HepG2 (cell line): Measurements from ENCODE around the gene FAM240A. TPM values are rescaled to one million over a fixed set of nuclear protein-coding genes. Genes with fewer than 3 reads are reported as not detected.
A peak's percentile ranks its signal among the peaks of the same experiment; 100 is the strongest.
"Not testable (repeated sequence)": the region's sequence is repeated elsewhere in the genome, so short reads cannot be mapped to it uniquely, and the experiment has no call there.

ENCODE experiments used
- ATAC-seq: fragments of 200-7000 bp; cut with Tn5 transposase; 3 replicates; pipeline ENCODE4 v1.9.1; 2020; ENCODE audit warnings: mild to moderate bottlenecking, moderate library complexity
- BruUV-seq: library from RNA; stranded (reverse); fragments of 400-500 nt; replicated peaks from 2 replicates; lab custom pipeline; 2021; lab: Mats Ljungman, UMichigan
- CTCF ChIA-PET: fragments of 300-600 bp; formaldehyde crosslinking; extraction: SDS; loops from one replicate; lab custom pipeline; 2021; ENCODE audit warnings: low total read pairs, inconsistent platforms, low intra/inter-chr PET ratio; lab: Yijun Ruan, JAX
- POLR2A ChIA-PET: fragments of 350-600 bp; sonication (Branson Sonifier 250); formaldehyde crosslinking; loops from one replicate; lab custom pipeline; 2020; ENCODE audit warnings: antibody characterized with exemption, inconsistent platforms; lab: Yijun Ruan, JAX
- DNase-seq: peaks from one replicate; pipeline ENCODE4 v3.0.0-alpha.2; 2015; ENCODE audit warnings: low spot score
- FAIRE-seq: peaks from 3 replicates; lab custom pipeline; 2011; peaks lifted over from hg19 to GRCh38; lab: Jason Lieb, UNC
- H2AFZ ChIP-seq: one replicate; pipeline ENCODE4 v1.6.1; 2011; ENCODE audit warnings: low read length, inconsistent platforms
- H3K27ac ChIP-seq: fragments of 300-600 bp; 3 replicates; pipeline ENCODE4 v1.8.0; 2011; ENCODE audit warnings: mixed run types, mild to moderate bottlenecking, mixed read lengths, low read length, inconsistent platforms; ENCODE audit not compliant: insufficient read depth; ENCODE audit errors: extremely low read length
- H3K27me3 ChIP-seq, 2 experiments: fragments of 200-600 bp in 1 of 2; 2 replicates in 1 of 2; 3 replicates in 1 of 2; pipeline versions ENCODE4 v1.6.0 to v1.8.0; 2011; ENCODE audit warnings: low read length in 2 of 2, mild to moderate bottlenecking in 2 of 2, moderate library complexity in 2 of 2, inconsistent platforms in 1 of 2; ENCODE audit not compliant: insufficient read depth in 2 of 2, control insufficient read depth in 1 of 2
- H3K36me3 ChIP-seq, 2 experiments: fragments of 200-600 bp in 1 of 2; replicated peaks in 1 of 2; 2 replicates in 1 of 2; 3 replicates in 1 of 2; pipeline versions ENCODE4 v1.5.1 to v1.8.0; 2011; ENCODE audit warnings: low read length in 2 of 2, inconsistent platforms in 1 of 2; ENCODE audit not compliant: insufficient read depth in 2 of 2, control insufficient read depth in 1 of 2
- H3K4me1 ChIP-seq: 2 replicates; pipeline ENCODE4 v1.5.1; 2012; ENCODE audit warnings: low read length, inconsistent platforms; ENCODE audit not compliant: insufficient read depth
- H3K4me2 ChIP-seq: 2 replicates; pipeline ENCODE4 v1.6.0; 2011; ENCODE audit warnings: low read depth, low read length, inconsistent platforms
- H3K4me3 ChIP-seq, 3 experiments: fragments of 200-600 bp in 1 of 3; sonication (generic), shearing (Covaris generic) in 1 of 3; replicated peaks in 1 of 3; 2 replicates each; pipeline ENCODE4 v1.5.1; 2011 to 2016; ENCODE audit warnings: low read length in 3 of 3, inconsistent platforms in 2 of 3, low read depth in 2 of 3, mild to moderate bottlenecking in 2 of 3, control low read depth in 1 of 3, mixed read lengths in 1 of 3; ENCODE audit not compliant: insufficient read depth in 1 of 3
- H3K79me2 ChIP-seq: one replicate; pipeline ENCODE4 v1.6.1; 2011; ENCODE audit warnings: low read length, inconsistent platforms; ENCODE audit not compliant: insufficient read depth
- H3K9ac ChIP-seq: 2 replicates; pipeline ENCODE4 v1.6.0; 2011; ENCODE audit warnings: mild to moderate bottlenecking, low read depth, low read length, inconsistent platforms; ENCODE audit not compliant: insufficient read depth
- H3K9me3 ChIP-seq: 2 replicates; pipeline ENCODE4 v1.5.1; 2012; ENCODE audit warnings: mild to moderate bottlenecking, low read length
- H4K20me1 ChIP-seq: 2 replicates; pipeline ENCODE4 v1.6.0; 2011; ENCODE audit warnings: inconsistent platforms, mild to moderate bottlenecking, low read length, moderate library complexity; ENCODE audit not compliant: insufficient read depth
- ARID3A ChIP-seq: IDR thresholded peaks from 2 replicates; pipeline ENCODE4 v1.6.1; 2012; ENCODE audit warnings: low read depth, low read length, improper control_type of control experiment
- ELF1 ChIP-seq: sonication (generic); formaldehyde crosslinking; IDR thresholded peaks from 2 replicates; pipeline ENCODE4 v1.4.0; 2020; ENCODE audit warnings: missing genetic modification reagents
- GABPB1 ChIP-seq: IDR thresholded peaks from 2 replicates; pipeline ENCODE4 v1.6.1; 2016; ENCODE audit warnings: mild to moderate bottlenecking, missing genetic modification reagents, moderate library complexity, missing compliant biosample characterization
- TCF7L2 ChIP-seq: IDR thresholded peaks from 2 replicates; pipeline ENCODE4 v1.6.1; 2011; ENCODE audit warnings: mild to moderate bottlenecking, low read depth, low read length, moderate library complexity
- ZFY ChIP-seq: sonication (generic); formaldehyde crosslinking; IDR thresholded peaks from 2 replicates; pipeline ENCODE4 v1.4.0; 2020; ENCODE audit warnings: missing genetic modification reagents
- ZSCAN21 ChIP-seq: sonication (generic); formaldehyde crosslinking; IDR thresholded peaks from 2 replicates; pipeline ENCODE4 v1.8.0; 2022; ENCODE audit warnings: mild to moderate bottlenecking, missing genetic modification reagents, moderate library complexity, borderline replicate concordance
- WGBS: methylation state at CpG from one replicate; pipeline ENCODE4 v1.1.6; 2017; ENCODE audit warnings: low lambda C conversion rate; 5-methylcytosine and 5-hydroxymethylcytosine counted together
- in situ Hi-C: cut with HindIII; loops from 2 replicates; pipeline ENCODE4 v1.10.0; 2017; ENCODE audit warnings: low pct_unique_long_range_greater_than_20kb; ENCODE audit not compliant: extremely low pct_ligation_motif_present
- intact Hi-C: fragments of 100-400 bp; cut with micrococcal nuclease; formaldehyde crosslinking; loops from one replicate; pipeline ENCODE4 v1.10.0; 2022; ENCODE audit not compliant: unreplicated experiment
- polyA plus RNA-seq, 8 experiments: library from polyadenylated mRNA; depleted of rRNA in 3 of 8; stranded (reverse) in 7 of 8; unstranded in 1 of 8; fragments of >200 nt; fragmentation: Illumina TruSeq in 4 of 8; extraction: Trizol in 4 of 8; gene quantifications; 2 replicates each; pipeline versions ENCODE4 v1.2.1 to v1.2.3, GENCODE V29; 2011 to 2016; ENCODE audit warnings: low read depth in 4 of 8, missing spikeins in 1 of 8, mixed read lengths in 1 of 8; ENCODE audit not compliant: insufficient read depth in 1 of 8
- total RNA-seq, 5 experiments: library from RNA; depleted of rRNA; stranded (reverse); fragments of >200 nt; fragmentation: Illumina TruSeq; extraction: Trizol; gene quantifications; 2 replicates each; pipeline ENCODE4 v1.2.3, GENCODE V29; 2016; ENCODE audit warnings: low read depth in 1 of 5
- TF ChIP-seq, protein P1 (sequence below): IDR thresholded peaks from 2 replicates; pipeline ENCODE4 v1.6.1; 2016
- TF ChIP-seq, protein P2 (sequence below): sonication (generic); formaldehyde crosslinking; conservative IDR thresholded peaks from 2 replicates; pipeline ENCODE4 v1.4.0; 2020; ENCODE audit warnings: mild to moderate bottlenecking, missing genetic modification reagents, moderate library complexity

The FAM240A gene
- total and polyA plus RNA-seq, 2 of the 13 experiments (the other 11 are each of a cell fraction or from before 2014, with no cell fraction given): not detected

DNA sequence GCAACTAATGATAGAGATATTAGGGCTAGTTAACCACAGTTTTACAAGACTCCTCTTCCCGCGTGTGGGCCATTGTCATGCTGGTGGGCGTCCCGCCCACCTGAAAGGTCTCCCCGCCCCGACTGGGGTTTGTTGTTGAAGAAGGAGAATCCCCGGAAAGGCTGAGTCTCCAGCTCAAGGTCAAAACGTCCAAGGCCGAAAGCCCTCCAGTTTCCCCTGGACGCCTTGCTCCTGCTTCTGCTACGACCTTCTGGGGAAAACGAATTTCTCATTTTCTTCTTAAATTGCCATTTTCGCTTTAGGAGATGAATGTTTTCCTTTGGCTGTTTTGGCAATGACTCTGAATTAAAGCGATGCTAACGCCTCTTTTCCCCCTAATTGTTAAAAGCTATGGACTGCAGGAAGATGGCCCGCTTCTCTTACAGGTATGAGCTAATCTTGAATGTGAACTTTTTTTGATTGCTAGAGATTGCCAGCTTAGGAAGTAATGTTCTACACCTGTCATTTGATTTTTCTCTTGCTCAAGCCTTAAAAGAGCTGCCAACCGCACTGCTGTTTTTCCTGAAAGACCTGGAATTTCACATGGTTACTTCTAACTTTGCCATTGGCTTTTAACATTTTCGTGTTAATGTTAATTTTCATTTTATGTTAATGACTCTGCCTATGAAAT, 34.6 kb upstream of the FAM240A start:
- H3K36me3 ChIP-seq, H3K9ac ChIP-seq, in situ Hi-C loops, BruUV-seq, H3K9me3 ChIP-seq, H3K79me2 ChIP-seq, H3K27me3 ChIP-seq, H3K4me2 ChIP-seq, H2AFZ ChIP-seq, H3K27ac ChIP-seq, ATAC-seq, H4K20me1 ChIP-seq, POLR2A ChIA-PET, H3K4me3 ChIP-seq, FAIRE-seq, CTCF ChIA-PET, DNase-seq, intact Hi-C loops: not testable (repeated sequence)
- WGBS: 90% methylated on average over 18 of the region's 18 CpGs
- peaks cover 75% of the 10 kb centered on the region for H3K4me1 ChIP-seq

GRCh38 chr3:46578973-46579755, 33.2 kb upstream of the FAM240A start:
- BruUV-seq: TSS peak; percentile 74
- Histone ChIP-seq H2AFZ (no peak overlapping the region), H3K27me3 (no peaks in the 10 kb centered on the region), H3K36me3 (no peaks in the 10 kb centered on the region), H3K4me1 (peaks cover 78% of the 10 kb centered on the region), H3K79me2 (no peaks in the 10 kb centered on the region), H4K20me1 (no peaks in the 10 kb centered on the region), H3K9ac (peak overlapping the region; percentile 23; the same call in 1 of the 2 replicates), H3K27ac (peak overlapping the region; percentile 73), H3K9me3 (no peaks in the 10 kb centered on the region), H3K4me3 (no peak overlapping the region; a peak in 1 of 6 replicates), H3K4me2 (peak overlapping the region; percentile 44)
- ChIA-PET POLR2A (interaction anchor here (0.9 kb wide), 1 partner anchor 13 kb away, joined by 3 read pairs; no protein-coding TSS in a partner anchor), CTCF (no interaction called here)
- peak; percentile 93 for DNase-seq
- ATAC-seq: peak; percentile 77
- intact Hi-C loops: no loop called here
- FAIRE-seq: peak; percentile 77
- 18% methylated on average over 10 of the region's 10 CpGs for WGBS
- in situ Hi-C loops: no loop called here
- peak; percentile 31; the same call in 1 of the 2 replicates for TF ChIP-seq ELF1 (CRISPR knock-in tag)
- TF ChIP-seq GABPB1: no peak
- peak; percentile 48; the same call in 1 of the 2 replicates for TF ChIP-seq TCF7L2
- TF ChIP-seq, protein P1, sequence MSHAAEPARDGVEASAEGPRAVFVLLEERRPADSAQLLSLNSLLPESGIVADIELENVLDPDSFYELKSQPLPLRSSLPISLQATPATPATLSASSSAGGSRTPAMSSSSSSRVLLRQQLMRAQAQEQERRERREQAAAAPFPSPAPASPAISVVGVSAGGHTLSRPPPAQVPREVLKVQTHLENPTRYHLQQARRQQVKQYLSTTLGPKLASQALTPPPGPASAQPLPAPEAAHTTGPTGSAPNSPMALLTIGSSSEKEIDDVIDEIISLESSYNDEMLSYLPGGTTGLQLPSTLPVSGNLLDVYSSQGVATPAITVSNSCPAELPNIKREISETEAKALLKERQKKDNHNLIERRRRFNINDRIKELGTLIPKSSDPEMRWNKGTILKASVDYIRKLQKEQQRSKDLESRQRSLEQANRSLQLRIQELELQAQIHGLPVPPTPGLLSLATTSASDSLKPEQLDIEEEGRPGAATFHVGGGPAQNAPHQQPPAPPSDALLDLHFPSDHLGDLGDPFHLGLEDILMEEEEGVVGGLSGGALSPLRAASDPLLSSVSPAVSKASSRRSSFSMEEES: 0 out of 2 replicates have a peak, but pooled peaks have one; percentile 20
- peak; percentile 47; the same call in 1 of the 2 replicates for TF ChIP-seq ZFY
- peak; percentile 62; the same call in 1 of the 2 replicates for TF ChIP-seq ZSCAN21
- TF ChIP-seq ARID3A: peak; percentile 57
- TF ChIP-seq, protein P2, sequence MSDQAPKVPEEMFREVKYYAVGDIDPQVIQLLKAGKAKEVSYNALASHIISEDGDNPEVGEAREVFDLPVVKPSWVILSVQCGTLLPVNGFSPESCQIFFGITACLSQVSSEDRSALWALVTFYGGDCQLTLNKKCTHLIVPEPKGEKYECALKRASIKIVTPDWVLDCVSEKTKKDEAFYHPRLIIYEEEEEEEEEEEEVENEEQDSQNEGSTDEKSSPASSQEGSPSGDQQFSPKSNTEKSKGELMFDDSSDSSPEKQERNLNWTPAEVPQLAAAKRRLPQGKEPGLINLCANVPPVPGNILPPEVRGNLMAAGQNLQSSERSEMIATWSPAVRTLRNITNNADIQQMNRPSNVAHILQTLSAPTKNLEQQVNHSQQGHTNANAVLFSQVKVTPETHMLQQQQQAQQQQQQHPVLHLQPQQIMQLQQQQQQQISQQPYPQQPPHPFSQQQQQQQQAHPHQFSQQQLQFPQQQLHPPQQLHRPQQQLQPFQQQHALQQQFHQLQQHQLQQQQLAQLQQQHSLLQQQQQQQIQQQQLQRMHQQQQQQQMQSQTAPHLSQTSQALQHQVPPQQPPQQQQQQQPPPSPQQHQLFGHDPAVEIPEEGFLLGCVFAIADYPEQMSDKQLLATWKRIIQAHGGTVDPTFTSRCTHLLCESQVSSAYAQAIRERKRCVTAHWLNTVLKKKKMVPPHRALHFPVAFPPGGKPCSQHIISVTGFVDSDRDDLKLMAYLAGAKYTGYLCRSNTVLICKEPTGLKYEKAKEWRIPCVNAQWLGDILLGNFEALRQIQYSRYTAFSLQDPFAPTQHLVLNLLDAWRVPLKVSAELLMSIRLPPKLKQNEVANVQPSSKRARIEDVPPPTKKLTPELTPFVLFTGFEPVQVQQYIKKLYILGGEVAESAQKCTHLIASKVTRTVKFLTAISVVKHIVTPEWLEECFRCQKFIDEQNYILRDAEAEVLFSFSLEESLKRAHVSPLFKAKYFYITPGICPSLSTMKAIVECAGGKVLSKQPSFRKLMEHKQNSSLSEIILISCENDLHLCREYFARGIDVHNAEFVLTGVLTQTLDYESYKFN: peak; percentile 83
